ENCODE measurements around the gene SLIT3.

GRCh38 chr5:168790671-168791250, 510.2 kb downstream of the SLIT3 start:
- TF ChIP-seq POLR2A (IDR thresholded peaks at IDR 0.05) (no peak), CTCF (IDR thresholded peaks at IDR 0.05) (no peak), POLR2AphosphoS5 (IDR thresholded peaks at IDR 0.05) (no peak)

Data from breast epithelium (tissue), 3 donors.